ENCODE measurements around the gene UBE2V1. TPM values are rescaled to one million over a fixed set of nuclear protein-coding genes. Genes with fewer than 3 reads are reported as not detected.

UBE2V1 gene
- total RNA-seq, 1 donor from 2014 or later = 79.8 TPM

- H3K27me3 Mint-ChIP-seq (ENCODE audit: low read depth) = no peaks in the 10 kb centered on the region
- no peak for DNase-seq (ENCODE audit: low spot score)
- H3K27ac Mint-ChIP-seq (ENCODE audit: unreplicated experiment) = peak overlapping the region; percentile 99
- peaks cover 49% of the 10 kb centered on the region for H3K4me1 Mint-ChIP-seq (ENCODE audit: low read depth)
- H3K36me3 Mint-ChIP-seq (ENCODE audit: low read depth) = peaks cover 2% of the 10 kb centered on the region
- H3K4me3 Mint-ChIP-seq (ENCODE audit: unreplicated experiment) = peak overlapping the region; percentile 19
- no peaks in the 10 kb centered on the region for H3K9me3 Mint-ChIP-seq (ENCODE audit: low read depth)
- no peak for TF ChIP-seq CTCF (IDR thresholded peaks at IDR 0.05)
Observed at GRCh38 chr20:50034567-50035180, 78.3 kb downstream of the UBE2V1 start.

- TF ChIP-seq CTCF (IDR thresholded peaks at IDR 0.05) = no peak
- no peak for DNase-seq (ENCODE audit: low spot score)
- Mint-ChIP-seq H3K27ac (ENCODE audit: unreplicated experiment) (peak overlapping the region; percentile 99), H3K36me3 (ENCODE audit: low read depth) (peaks cover 2% of the 10 kb centered on the region), H3K4me1 (ENCODE audit: low read depth) (peaks cover 59% of the 10 kb centered on the region), H3K9me3 (ENCODE audit: low read depth) (peaks cover 3% of the 10 kb centered on the region), H3K27me3 (ENCODE audit: low read depth) (no peaks in the 10 kb centered on the region), H3K4me3 (ENCODE audit: unreplicated experiment) (no peak overlapping the region)
Observed at GRCh38 chr20:50032955-50033666, 79.8 kb downstream of the UBE2V1 start.

Other genes starting within 250 kb of the UBE2V1 start
- 5.6 to 6.5 TPM (median 5.9 TPM) in 3 replicates for gene SPATA2, start 197.6 kb downstream of the UBE2V1 start, total RNA-seq
- gene RNF114, start 176.8 kb downstream of the UBE2V1 start, total RNA-seq = 45.4 to 49.5 TPM (median 46.2 TPM) in 3 replicates
- 4.9 to 15.1 TPM (median 6.1 TPM) in 3 replicates for gene SNAI1, start 130.2 kb downstream of the UBE2V1 start, total RNA-seq
- gene PEDS1, start 40.6 kb upstream of the UBE2V1 start, total RNA-seq = 36.8 to 42.3 TPM (median 41.4 TPM) in 3 replicates
- 20.4 to 81.4 TPM (median 78.7 TPM) in 3 replicates for gene CEBPB, start 77.7 kb upstream of the UBE2V1 start, total RNA-seq